Astrocyte (in vitro differentiated cells and primary cell): ENCODE measurements around the gene CACNA1F. TPM values are rescaled to one million over a fixed set of nuclear protein-coding genes. Genes with fewer than 3 reads are reported as not detected.

Experiments
- DNase-seq: peaks from one replicate; pipeline ENCODE4 v3.0.0-alpha.2; 2010; ENCODE audit warnings: low read depth
- FAIRE-seq: peaks from 2 replicates; lab custom pipeline; 2011; peaks lifted over from hg19 to GRCh38; lab: Jason Lieb, UNC
- H2AFZ ChIP-seq: 2 replicates; pipeline ENCODE4 v1.6.0; 2012; ENCODE audit warnings: low read depth, low read length, inconsistent platforms
- H3K27ac ChIP-seq: 2 replicates; pipeline ENCODE4 v1.5.1; 2011; ENCODE audit warnings: low read depth, low read length, inconsistent platforms
- H3K27me3 ChIP-seq: 2 replicates; pipeline ENCODE4 v1.6.0; 2011; ENCODE audit warnings: low read length, inconsistent platforms; ENCODE audit not compliant: insufficient read depth
- H3K36me3 ChIP-seq: 2 replicates; pipeline ENCODE4 v1.5.1; 2011; ENCODE audit warnings: low read length, inconsistent platforms; ENCODE audit not compliant: insufficient read depth
- H3K4me1 ChIP-seq: 2 replicates; pipeline ENCODE4 v1.5.1; 2011; ENCODE audit warnings: low read length, inconsistent platforms; ENCODE audit not compliant: insufficient read depth
- H3K4me2 ChIP-seq: 2 replicates; pipeline ENCODE4 v1.6.0; 2012; ENCODE audit warnings: low read length, inconsistent platforms
- H3K4me3 ChIP-seq: 2 replicates; pipeline ENCODE4 v1.5.1; 2011; ENCODE audit warnings: low read depth, mild to moderate bottlenecking, low read length, inconsistent platforms; ENCODE audit not compliant: insufficient read depth
- H3K79me2 ChIP-seq: 2 replicates; pipeline ENCODE4 v1.6.0; 2012; ENCODE audit warnings: mild to moderate bottlenecking, low read length, inconsistent platforms; ENCODE audit not compliant: insufficient read depth
- H3K9ac ChIP-seq: 2 replicates; pipeline ENCODE4 v1.6.0; 2012; ENCODE audit warnings: mild to moderate bottlenecking, low read length, inconsistent platforms
- H3K9me3 ChIP-seq: 2 replicates; pipeline ENCODE4 v1.5.1; 2012; ENCODE audit warnings: low read depth, mild to moderate bottlenecking, low read length, inconsistent platforms; ENCODE audit not compliant: insufficient read depth
- H4K20me1 ChIP-seq: 2 replicates; pipeline ENCODE4 v1.6.0; 2012; ENCODE audit warnings: low read length, inconsistent platforms; ENCODE audit not compliant: insufficient read depth
- H3K27ac Mint-ChIP-seq: one replicate; pipeline ENCODE4 v1.8.0; 2021; ENCODE audit warnings: mild to moderate bottlenecking, mixed read lengths; ENCODE audit not compliant: unreplicated experiment
- H3K27me3 Mint-ChIP-seq: one replicate; pipeline ENCODE4 v1.8.0; 2021; ENCODE audit warnings: low read depth, mixed read lengths; ENCODE audit not compliant: unreplicated experiment
- H3K36me3 Mint-ChIP-seq: one replicate; pipeline ENCODE4 v1.8.0; 2021; ENCODE audit warnings: low read depth, mixed read lengths; ENCODE audit not compliant: unreplicated experiment
- H3K4me1 Mint-ChIP-seq: one replicate; pipeline ENCODE4 v1.8.0; 2021; ENCODE audit warnings: low read depth, mixed read lengths; ENCODE audit not compliant: unreplicated experiment
- H3K4me3 Mint-ChIP-seq: one replicate; pipeline ENCODE4 v1.8.0; 2021; ENCODE audit warnings: mild to moderate bottlenecking, moderate library complexity, mixed read lengths; ENCODE audit not compliant: unreplicated experiment
- H3K9me3 Mint-ChIP-seq: one replicate; pipeline ENCODE4 v1.8.0; 2021; ENCODE audit warnings: mild to moderate bottlenecking, mixed read lengths; ENCODE audit not compliant: unreplicated experiment
- EZH2 ChIP-seq: IDR thresholded peaks from 2 replicates; pipeline ENCODE4 v1.6.1; 2012; ENCODE audit warnings: mild to moderate bottlenecking, low read length, inconsistent platforms; ENCODE audit not compliant: insufficient read depth
- total RNA-seq: library from RNA; stranded (reverse); gene quantifications from 2 replicates; pipeline ENCODE4 v1.2.1, GENCODE V29; 2021
- TF ChIP-seq, protein P1 (sequence below): IDR thresholded peaks from 2 replicates; pipeline ENCODE4 v1.5.1; 2011; ENCODE audit warnings: low read depth, mild to moderate bottlenecking, inconsistent platforms, low read length, moderate library complexity; ENCODE audit not compliant: insufficient read depth

The CACNA1F gene
- total RNA-seq, 1 donor from 2014 or later = not detected

DNA sequence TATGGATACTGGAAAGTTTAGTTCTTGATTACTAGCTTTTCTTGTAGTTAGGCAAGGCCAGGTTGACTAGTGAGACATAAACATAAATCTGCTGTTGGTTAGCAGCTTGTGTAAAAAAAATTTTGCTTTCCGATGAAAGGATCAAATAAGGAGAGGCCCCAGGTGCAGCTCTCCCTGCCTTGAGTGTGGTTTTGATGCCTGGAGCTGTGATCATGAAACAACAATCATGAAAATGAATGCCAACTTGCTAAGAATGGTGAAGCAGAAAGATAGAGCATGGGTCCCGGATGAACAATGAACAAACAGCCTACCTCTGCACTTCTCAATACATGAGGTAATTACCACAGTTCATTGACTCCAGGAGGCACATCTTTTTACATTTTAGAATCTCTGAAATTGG is 18.7 kb downstream of the CACNA1F start:
- no peaks in the 10 kb centered on the region for H3K36me3 Mint-ChIP-seq
- H3K4me3 Mint-ChIP-seq = no peak overlapping the region
- Histone ChIP-seq H3K4me2 (no peak overlapping the region), H3K79me2 (no peaks in the 10 kb centered on the region), H2AFZ (no peak overlapping the region), H4K20me1 (no peaks in the 10 kb centered on the region), H3K27ac (no peak overlapping the region), H3K4me1 (no peaks in the 10 kb centered on the region), H3K9me3 (no peaks in the 10 kb centered on the region), H3K9ac (no peak overlapping the region), H3K27me3 (no peaks in the 10 kb centered on the region), H3K4me3 (no peak overlapping the region), H3K36me3 (no peaks in the 10 kb centered on the region)
- H3K9me3 Mint-ChIP-seq = peaks cover 2% of the 10 kb centered on the region
- no peak overlapping the region for H3K27ac Mint-ChIP-seq
- FAIRE-seq (peak; percentile 75), DNase-seq (no peak)
- TF ChIP-seq EZH2 = no peak
- TF ChIP-seq, protein P1, sequence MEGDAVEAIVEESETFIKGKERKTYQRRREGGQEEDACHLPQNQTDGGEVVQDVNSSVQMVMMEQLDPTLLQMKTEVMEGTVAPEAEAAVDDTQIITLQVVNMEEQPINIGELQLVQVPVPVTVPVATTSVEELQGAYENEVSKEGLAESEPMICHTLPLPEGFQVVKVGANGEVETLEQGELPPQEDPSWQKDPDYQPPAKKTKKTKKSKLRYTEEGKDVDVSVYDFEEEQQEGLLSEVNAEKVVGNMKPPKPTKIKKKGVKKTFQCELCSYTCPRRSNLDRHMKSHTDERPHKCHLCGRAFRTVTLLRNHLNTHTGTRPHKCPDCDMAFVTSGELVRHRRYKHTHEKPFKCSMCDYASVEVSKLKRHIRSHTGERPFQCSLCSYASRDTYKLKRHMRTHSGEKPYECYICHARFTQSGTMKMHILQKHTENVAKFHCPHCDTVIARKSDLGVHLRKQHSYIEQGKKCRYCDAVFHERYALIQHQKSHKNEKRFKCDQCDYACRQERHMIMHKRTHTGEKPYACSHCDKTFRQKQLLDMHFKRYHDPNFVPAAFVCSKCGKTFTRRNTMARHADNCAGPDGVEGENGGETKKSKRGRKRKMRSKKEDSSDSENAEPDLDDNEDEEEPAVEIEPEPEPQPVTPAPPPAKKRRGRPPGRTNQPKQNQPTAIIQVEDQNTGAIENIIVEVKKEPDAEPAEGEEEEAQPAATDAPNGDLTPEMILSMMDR = no peak
- H3K4me1 Mint-ChIP-seq = no peaks in the 10 kb centered on the region
- peaks cover 14% of the 10 kb centered on the region for H3K27me3 Mint-ChIP-seq

DNA sequence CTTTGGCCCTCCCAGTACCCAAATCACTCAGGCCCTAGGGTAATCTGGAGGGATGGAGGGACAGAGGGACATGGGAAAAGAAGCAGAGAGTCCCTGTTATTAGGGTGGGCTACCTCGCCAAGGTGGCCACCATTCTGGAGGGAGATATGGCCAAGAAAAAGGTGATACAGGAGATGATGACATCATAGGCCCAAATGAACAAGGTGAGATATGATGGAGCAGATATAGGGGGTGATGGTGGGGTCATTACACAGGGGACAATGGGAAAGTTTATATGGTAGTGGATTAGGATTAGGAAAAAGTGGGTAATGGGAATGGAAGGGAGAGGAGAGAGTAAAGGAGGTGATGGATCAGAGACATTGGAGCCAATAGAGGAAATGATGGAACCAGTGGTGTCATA is 20.3 kb downstream of the CACNA1F start:
- no peak for FAIRE-seq
- H3K4me3 ChIP-seq = no peak overlapping the region
- no peaks in the 10 kb centered on the region for H3K4me1 ChIP-seq
- H3K36me3 Mint-ChIP-seq = no peaks in the 10 kb centered on the region
- no peak overlapping the region for H3K4me2 ChIP-seq
- no peak overlapping the region for H3K27ac ChIP-seq
- H3K9me3 ChIP-seq = no peaks in the 10 kb centered on the region
- no peaks in the 10 kb centered on the region for H3K36me3 ChIP-seq
- H2AFZ ChIP-seq = no peak overlapping the region
- H3K79me2 ChIP-seq = no peaks in the 10 kb centered on the region
- H3K27me3 ChIP-seq = no peaks in the 10 kb centered on the region
- no peak for DNase-seq
- H3K4me1 Mint-ChIP-seq = no peaks in the 10 kb centered on the region
- no peak overlapping the region for H3K4me3 Mint-ChIP-seq
- peaks cover 2% of the 10 kb centered on the region for H3K9me3 Mint-ChIP-seq
- no peak overlapping the region for H3K9ac ChIP-seq
- no peak overlapping the region for H3K27ac Mint-ChIP-seq
- H4K20me1 ChIP-seq = no peaks in the 10 kb centered on the region
- H3K27me3 Mint-ChIP-seq = peaks cover 13% of the 10 kb centered on the region
- no peak for TF ChIP-seq EZH2
- TF ChIP-seq, protein P1 = no peak

GRCh38 chrX:49212209-49212608 is 20.9 kb downstream of the CACNA1F start:
- Histone ChIP-seq H3K79me2 (no peaks in the 10 kb centered on the region), H3K4me3 (no peak overlapping the region), H3K4me1 (no peaks in the 10 kb centered on the region), H3K36me3 (no peaks in the 10 kb centered on the region), H4K20me1 (no peaks in the 10 kb centered on the region), H3K4me2 (no peak overlapping the region), H2AFZ (no peak overlapping the region), H3K27ac (no peak overlapping the region), H3K9ac (no peak overlapping the region), H3K9me3 (no peaks in the 10 kb centered on the region), H3K27me3 (no peaks in the 10 kb centered on the region)
- TF ChIP-seq EZH2 = no peak
- TF ChIP-seq, protein P1 = no peak
- H3K4me3 Mint-ChIP-seq = no peak overlapping the region
- H3K27me3 Mint-ChIP-seq = peaks cover 12% of the 10 kb centered on the region
- FAIRE-seq (peak; percentile 32), DNase-seq (no peak)
- peaks cover 2% of the 10 kb centered on the region for H3K9me3 Mint-ChIP-seq
- no peak overlapping the region for H3K27ac Mint-ChIP-seq
- no peaks in the 10 kb centered on the region for H3K36me3 Mint-ChIP-seq
- no peaks in the 10 kb centered on the region for H3K4me1 Mint-ChIP-seq
